A549 (cell line): ENCODE results near the gene IL3. TPM values are rescaled to one million over a fixed set of nuclear protein-coding genes. Genes with fewer than 3 reads are reported as not detected.
A peak's percentile ranks its signal among the peaks of the same experiment; 100 is the strongest.

Source experiments
- ATAC-seq, 2 experiments: fragments of 200-7000 bp in 1 of 2; fragments of >200 bp in 1 of 2; cut with Nextera tagmentation in 1 of 2; cut with Tn5 transposase in 1 of 2; 3 replicates each; pipeline versions ENCODE4 v1.8.0 to v1.9.1; 2018 to 2020; ENCODE audit warnings: mild to moderate bottlenecking in 1 of 2, moderate library complexity in 1 of 2
- CTCF ChIA-PET: fragments of 300-600 bp; sonication (Branson Sonifier 250); formaldehyde crosslinking; extraction: SDS; loops from one replicate; lab custom pipeline; 2021; ENCODE audit warnings: antibody characterized with exemption, inconsistent platforms; lab: Yijun Ruan, JAX
- POLR2A ChIA-PET: fragments of 350-600 bp; formaldehyde crosslinking; extraction: SDS; loops from one replicate; lab custom pipeline; 2021; ENCODE audit warnings: antibody characterized with exemption, inconsistent platforms; lab: Yijun Ruan, JAX
- DNase-seq, 2 experiments: peaks; one replicate each; pipeline versions ENCODE4 v3.0.0 to v3.0.0-alpha.2; 2011 to 2016; ENCODE audit warnings: low read depth in 1 of 2, low spot score in 1 of 2
- FAIRE-seq: peaks from 2 replicates; lab custom pipeline; 2011; peaks lifted over from hg19 to GRCh38; lab: Jason Lieb, UNC
- H3K27ac ChIP-seq, 2 experiments: fragments of >200 bp; sonication (Bioruptor Twin); formaldehyde crosslinking; 3 replicates each; pipeline ENCODE4 v1.5.1; 2016 to 2017
- H3K4me1 ChIP-seq: fragments of >200 bp; sonication (Bioruptor Twin); formaldehyde crosslinking; 3 replicates; pipeline ENCODE4 v1.6.1; 2016
- H3K4me2 ChIP-seq: fragments of >200 bp; sonication (Bioruptor Twin); formaldehyde crosslinking; 3 replicates; pipeline ENCODE4 v1.6.1; 2016
- H3K4me3 ChIP-seq: fragments of >200 bp; sonication (Bioruptor Twin); formaldehyde crosslinking; 3 replicates; pipeline ENCODE4 v1.5.1; 2016
- H3K9me3 ChIP-seq: fragments of >200 bp; sonication (Bioruptor Twin); formaldehyde crosslinking; 3 replicates; pipeline ENCODE4 v1.6.1; 2016
- BCL3 ChIP-seq: fragments of >200 bp; sonication (Bioruptor Twin); formaldehyde crosslinking; IDR thresholded peaks from 3 replicates; pipeline ENCODE4 v1.6.1; 2016
- CBX8 ChIP-seq: fragments of 200-600 bp; sonication (generic); IDR thresholded peaks from 2 replicates; pipeline ENCODE4 v1.6.1; 2016
- CEBPB ChIP-seq, 2 experiments: fragments of >200 bp in 1 of 2; sonication (Bioruptor Twin) in 1 of 2; formaldehyde crosslinking in 1 of 2; IDR thresholded peaks; 2 replicates each; pipeline ENCODE4 v1.6.1; 2012 to 2016
- EHMT2 ChIP-seq: fragments of 200-600 bp; sonication (generic); IDR thresholded peaks from 2 replicates; pipeline ENCODE4 v1.6.1; 2016; ENCODE audit warnings: antibody characterized with exemption, low read depth, mild to moderate bottlenecking, moderate library complexity
- ELK1 ChIP-seq: fragments of 150-350 bp; IDR thresholded peaks from 2 replicates; pipeline ENCODE4 v1.6.1; 2014; ENCODE audit warnings: low read depth, mild to moderate bottlenecking, low read length
- HOXB5 ChIP-seq: fragments of 250-450 bp; sonication (Bioruptor Pico); IDR thresholded peaks from 2 replicates; pipeline ENCODE4 v1.5.0; 2020; ENCODE audit warnings: mild to moderate bottlenecking, moderate library complexity
- MAZ ChIP-seq: fragments of 150-350 bp; IDR thresholded peaks from 2 replicates; pipeline ENCODE4 v1.6.1; 2014; ENCODE audit warnings: antibody characterized with exemption, low read depth, low read length, borderline replicate concordance
- NFE2L2 ChIP-seq: fragments of 150-350 bp; conservative IDR thresholded peaks from 2 replicates; pipeline ENCODE4 v1.6.1; 2014; ENCODE audit warnings: low read length
- NPAS2 ChIP-seq: fragments of 250-450 bp; sonication (Bioruptor Pico); IDR thresholded peaks from 2 replicates; pipeline ENCODE4 v1.8.0; 2022; ENCODE audit warnings: mild to moderate bottlenecking, moderate library complexity, borderline replicate concordance
- REST ChIP-seq: fragments of 200-600 bp; sonication (generic); IDR thresholded peaks from 2 replicates; pipeline ENCODE4 v1.6.1; 2016; ENCODE audit warnings: antibody characterized with exemption, mild to moderate bottlenecking, moderate library complexity
- SREBF2 ChIP-seq: fragments of 450-650 bp; IDR thresholded peaks from 2 replicates; pipeline ENCODE4 v1.6.1; 2014; ENCODE audit warnings: mild to moderate bottlenecking, moderate library complexity
- ZNF302 ChIP-seq: fragments of 250-450 bp; sonication (Bioruptor Pico); IDR thresholded peaks from 2 replicates; pipeline ENCODE4 v1.9.0; 2021; ENCODE audit warnings: inconsistent platforms, mild to moderate bottlenecking, moderate library complexity
- WGBS: methylation state at CpG from one replicate; pipeline ENCODE4 v1.1.6; 2017; ENCODE audit errors: missing lambda C conversion rate; 5-methylcytosine and 5-hydroxymethylcytosine counted together
- polyA plus RNA-seq, 4 experiments: library from polyadenylated mRNA; depleted of rRNA in 3 of 4; stranded (reverse); fragments of >200 nt; fragmentation: RNase III in 1 of 4; extraction: RNeasy Plus Mini Kit Qiagen cat#74134 plus additional on column Dnase treatment in 1 of 4; gene quantifications; 2 replicates in 3 of 4; 3 replicates in 1 of 4; pipeline ENCODE4 v1.2.3, GENCODE V29; 2011 to 2017

The IL3 gene
- polyA plus RNA-seq, 2 of the 4 experiments (the other 2 are of a cell fraction), result not detected

GRCh38 chr5:132012371-132013005 lies 48.0 kb upstream of the IL3 start:
- CTCF ChIA-PET, result interaction anchor here (0.8 to 10.0 kb wide), 3 partner anchors 10 to 423 kb away, joined by 3 to 156 read pairs (median 5); no protein-coding TSS in a partner anchor
- WGBS, result 95% methylated on average over 7 of the region's 7 CpGs
- Histone ChIP-seq H3K27ac (no peak overlapping the region), H3K4me1 (no peaks in the 10 kb centered on the region), H3K4me3 (peak overlapping the region; percentile 70; the same call in 1 of the 3 replicates), H3K4me2 (peak overlapping the region; percentile 92; the same call in 2 of the 3 replicates), H3K9me3 (no peaks in the 10 kb centered on the region)
- POLR2A ChIA-PET, result no interaction called here
- DNase-seq (no peak), FAIRE-seq (no peak), ATAC-seq (no peak)
- TF ChIP-seq ZNF302 (CRISPR knock-in tag) (no peak), CEBPB (IDR thresholded peaks at IDR 0.05) (no peak), BCL3 (no peak), EHMT2 (0 out of 2 replicates have a peak, but pooled peaks have one; percentile 59), CBX8 (no peak), ELK1 (no peak), REST (peak; percentile 86), MAZ (no peak), SREBF2 (no peak)

GRCh38 chr5:132013006-132013689 lies 47.3 kb upstream of the IL3 start:
- FAIRE-seq (no peak), DNase-seq (no peak), ATAC-seq (no peak)
- WGBS, result 97% methylated on average over 5 of the region's 5 CpGs
- CTCF ChIA-PET, result interaction anchor here (0.8 to 10.0 kb wide), 3 partner anchors 10 to 423 kb away, joined by 3 to 156 read pairs (median 5); no protein-coding TSS in a partner anchor
- POLR2A ChIA-PET, result no interaction called here
- no peak overlapping the region for H3K27ac ChIP-seq
- H3K4me3 ChIP-seq, result no peak overlapping the region
- H3K9me3 ChIP-seq, result no peaks in the 10 kb centered on the region
- H3K4me1 ChIP-seq, result no peaks in the 10 kb centered on the region
- H3K4me2 ChIP-seq, result no peak overlapping the region
- TF ChIP-seq ELK1, result no peak

GRCh38 chr5:132013711-132014110 lies 46.7 kb upstream of the IL3 start:
- ChIA-PET CTCF (interaction anchor here (10.0 kb wide), 1 partner anchor 424 kb away, joined by 156 read pairs; no protein-coding TSS in a partner anchor), POLR2A (no interaction called here)
- Histone ChIP-seq H3K27ac (no peak overlapping the region), H3K4me1 (no peaks in the 10 kb centered on the region), H3K4me3 (no peak overlapping the region), H3K4me2 (no peak overlapping the region), H3K9me3 (no peaks in the 10 kb centered on the region)
- WGBS, result 58% methylated on average over 2 of the region's 2 CpGs
- FAIRE-seq (no peak), DNase-seq (no peak), ATAC-seq (no peak)
- no peak for TF ChIP-seq HOXB5 (CRISPR knock-in tag)
- no peak for TF ChIP-seq NFE2L2
- TF ChIP-seq NPAS2 (CRISPR knock-in tag), result no peak
